ENCODE data around the gene ZFYVE28.
"Not testable (repeated sequence)": the region's sequence is repeated elsewhere in the genome, so short reads cannot be mapped to it uniquely, and the experiment has no call there.

ZFYVE28 gene

GRCh38 chr4:2276581-2277325 is 141.7 kb downstream of the ZFYVE28 start:
- H3K36me3 ChIP-seq (ENCODE audit: control insufficient read depth in 1 of 2, insufficient read depth in 2 of 2, low read length in 2 of 2) = no peaks in the 10 kb centered on the region
- H3K9me3 ChIP-seq (ENCODE audit: control insufficient read depth in 1 of 2, low read length in 2 of 2) = no peaks in the 10 kb centered on the region
- H3K4me3 ChIP-seq (ENCODE audit: low read depth in 1 of 2, low read length in 2 of 2) = no peak overlapping the region
- H3K4me1 ChIP-seq (ENCODE audit: control insufficient read depth in 1 of 2, insufficient read depth in 2 of 2, low read length in 2 of 2) = no peaks in the 10 kb centered on the region
- no peak overlapping the region for H3K27ac ChIP-seq (ENCODE audit: low read length)
- H3K27me3 ChIP-seq (ENCODE audit: low read depth, low read length) = no peaks in the 10 kb centered on the region

- Histone ChIP-seq H3K27ac (ENCODE audit: low read length) (no peak overlapping the region), H3K4me3 (ENCODE audit: low read depth in 1 of 2, low read length in 2 of 2) (no peak overlapping the region), H3K4me1 (ENCODE audit: control insufficient read depth in 1 of 2, insufficient read depth in 2 of 2, low read length in 2 of 2) (no peaks in the 10 kb centered on the region), H3K27me3 (ENCODE audit: low read depth, low read length) (no peaks in the 10 kb centered on the region), H3K9me3 (ENCODE audit: control insufficient read depth in 1 of 2, low read length in 2 of 2) (no peaks in the 10 kb centered on the region), H3K36me3 (ENCODE audit: control insufficient read depth in 1 of 2, insufficient read depth in 2 of 2, low read length in 2 of 2) (peaks cover 0 to 2% of the 10 kb centered on the region in 2 donors)
These were observed 142.7 kb downstream of the ZFYVE28 start for GRCh38 chr4:2275546-2276251.

- not testable (repeated sequence) for H3K27me3 ChIP-seq (ENCODE audit: low read depth, low read length); H3K4me3 ChIP-seq (ENCODE audit: low read depth in 1 of 2, low read length in 2 of 2); H3K36me3 ChIP-seq (ENCODE audit: control insufficient read depth in 1 of 2, insufficient read depth in 2 of 2, low read length in 2 of 2); H3K9me3 ChIP-seq (ENCODE audit: control insufficient read depth in 1 of 2, low read length in 2 of 2); H3K27ac ChIP-seq (ENCODE audit: low read length); H3K4me1 ChIP-seq (ENCODE audit: control insufficient read depth in 1 of 2, insufficient read depth in 2 of 2, low read length in 2 of 2)
These were observed 143.4 kb downstream of the ZFYVE28 start for GRCh38 chr4:2275044-2275397.

- Histone ChIP-seq H3K4me3 (ENCODE audit: low read depth in 1 of 2, low read length in 2 of 2) (no peak overlapping the region), H3K27ac (ENCODE audit: low read length) (no peak overlapping the region), H3K36me3 (ENCODE audit: control insufficient read depth in 1 of 2, insufficient read depth in 2 of 2, low read length in 2 of 2) (peaks cover 0 to 5% of the 10 kb centered on the region in 2 donors), H3K27me3 (ENCODE audit: low read depth, low read length) (no peaks in the 10 kb centered on the region), H3K4me1 (ENCODE audit: control insufficient read depth in 1 of 2, insufficient read depth in 2 of 2, low read length in 2 of 2) (no peaks in the 10 kb centered on the region), H3K9me3 (ENCODE audit: control insufficient read depth in 1 of 2, low read length in 2 of 2) (no peaks in the 10 kb centered on the region)
These were observed 144.0 kb downstream of the ZFYVE28 start for GRCh38 chr4:2274320-2275043.

- Histone ChIP-seq H3K27ac (ENCODE audit: low read length) (no peak overlapping the region), H3K36me3 (ENCODE audit: control insufficient read depth in 1 of 2, insufficient read depth in 2 of 2, low read length in 2 of 2) (peaks cover 0 to 5% of the 10 kb centered on the region in 2 donors), H3K4me3 (ENCODE audit: low read depth in 1 of 2, low read length in 2 of 2) (no peak overlapping the region), H3K27me3 (ENCODE audit: low read depth, low read length) (no peaks in the 10 kb centered on the region), H3K9me3 (ENCODE audit: control insufficient read depth in 1 of 2, low read length in 2 of 2) (no peaks in the 10 kb centered on the region), H3K4me1 (ENCODE audit: control insufficient read depth in 1 of 2, insufficient read depth in 2 of 2, low read length in 2 of 2) (no peaks in the 10 kb centered on the region)
These were observed 144.7 kb downstream of the ZFYVE28 start for GRCh38 chr4:2273657-2274319.

GRCh38 chr4:2273221-2273620 is 145.2 kb downstream of the ZFYVE28 start:
- Histone ChIP-seq H3K4me3 (ENCODE audit: low read depth in 1 of 2, low read length in 2 of 2) (no peak overlapping the region), H3K9me3 (ENCODE audit: control insufficient read depth in 1 of 2, low read length in 2 of 2) (no peaks in the 10 kb centered on the region), H3K27me3 (ENCODE audit: low read depth, low read length) (no peaks in the 10 kb centered on the region), H3K36me3 (ENCODE audit: control insufficient read depth in 1 of 2, insufficient read depth in 2 of 2, low read length in 2 of 2) (peaks cover 0 to 5% of the 10 kb centered on the region in 2 donors), H3K4me1 (ENCODE audit: control insufficient read depth in 1 of 2, insufficient read depth in 2 of 2, low read length in 2 of 2) (no peaks in the 10 kb centered on the region), H3K27ac (ENCODE audit: low read length) (no peak overlapping the region)

- Histone ChIP-seq H3K9me3 (ENCODE audit: control insufficient read depth in 1 of 2, low read length in 2 of 2) (no peaks in the 10 kb centered on the region), H3K27ac (ENCODE audit: low read length) (no peak overlapping the region), H3K27me3 (ENCODE audit: low read depth, low read length) (no peaks in the 10 kb centered on the region), H3K4me1 (ENCODE audit: control insufficient read depth in 1 of 2, insufficient read depth in 2 of 2, low read length in 2 of 2) (no peaks in the 10 kb centered on the region), H3K4me3 (ENCODE audit: low read depth in 1 of 2, low read length in 2 of 2) (no peak overlapping the region), H3K36me3 (ENCODE audit: control insufficient read depth in 1 of 2, insufficient read depth in 2 of 2, low read length in 2 of 2) (peaks cover 0 to 5% of the 10 kb centered on the region in 2 donors)
These were observed 145.7 kb downstream of the ZFYVE28 start for GRCh38 chr4:2272828-2273120.

- Histone ChIP-seq H3K36me3 (ENCODE audit: control insufficient read depth in 1 of 2, insufficient read depth in 2 of 2, low read length in 2 of 2) (peaks cover 0 to 5% of the 10 kb centered on the region in 2 donors), H3K4me3 (ENCODE audit: low read depth in 1 of 2, low read length in 2 of 2) (no peak overlapping the region), H3K27ac (ENCODE audit: low read length) (no peak overlapping the region), H3K9me3 (ENCODE audit: control insufficient read depth in 1 of 2, low read length in 2 of 2) (no peaks in the 10 kb centered on the region), H3K27me3 (ENCODE audit: low read depth, low read length) (no peaks in the 10 kb centered on the region), H3K4me1 (ENCODE audit: control insufficient read depth in 1 of 2, insufficient read depth in 2 of 2, low read length in 2 of 2) (no peaks in the 10 kb centered on the region)
These were observed 146.2 kb downstream of the ZFYVE28 start for GRCh38 chr4:2272026-2272827.

- peaks cover 0 to 5% of the 10 kb centered on the region in 2 donors for H3K36me3 ChIP-seq (ENCODE audit: control insufficient read depth in 1 of 2, insufficient read depth in 2 of 2, low read length in 2 of 2)
- H3K27ac ChIP-seq (ENCODE audit: low read length) = no peak overlapping the region
- no peak overlapping the region for H3K4me3 ChIP-seq (ENCODE audit: low read depth in 1 of 2, low read length in 2 of 2)
- H3K27me3 ChIP-seq (ENCODE audit: low read depth, low read length) = no peaks in the 10 kb centered on the region
- H3K9me3 ChIP-seq (ENCODE audit: control insufficient read depth in 1 of 2, low read length in 2 of 2) = no peaks in the 10 kb centered on the region
- H3K4me1 ChIP-seq (ENCODE audit: control insufficient read depth in 1 of 2, insufficient read depth in 2 of 2, low read length in 2 of 2) = peaks cover 0 to 7% of the 10 kb centered on the region in 2 donors
These were observed 147.0 kb downstream of the ZFYVE28 start for GRCh38 chr4:2271279-2272025.

- Histone ChIP-seq H3K4me1 (ENCODE audit: control insufficient read depth in 1 of 2, insufficient read depth in 2 of 2, low read length in 2 of 2) (peaks cover 0 to 16% of the 10 kb centered on the region in 2 donors), H3K27ac (ENCODE audit: low read length) (no peak overlapping the region), H3K27me3 (ENCODE audit: low read depth, low read length) (no peaks in the 10 kb centered on the region), H3K9me3 (ENCODE audit: control insufficient read depth in 1 of 2, low read length in 2 of 2) (no peaks in the 10 kb centered on the region), H3K36me3 (ENCODE audit: control insufficient read depth in 1 of 2, insufficient read depth in 2 of 2, low read length in 2 of 2) (peaks cover 0 to 5% of the 10 kb centered on the region in 2 donors), H3K4me3 (ENCODE audit: low read depth in 1 of 2, low read length in 2 of 2) (no peak overlapping the region)
These were observed 147.9 kb downstream of the ZFYVE28 start for GRCh38 chr4:2270341-2271165.
